Glutamatergic neuron (in vitro differentiated cells): Measurements from ENCODE around the gene PLCB4. TPM values are rescaled to one million over a fixed set of nuclear protein-coding genes. Genes with fewer than 3 reads are reported as not detected.

ENCODE experiments used
- DNase-seq: peaks from one replicate; pipeline ENCODE4 v3.0.0; 2022
- H3K27ac Mint-ChIP-seq: one replicate; pipeline ENCODE4 v1.8.0; 2020; ENCODE audit warnings: mild to moderate bottlenecking, mixed read lengths, inconsistent platforms; ENCODE audit not compliant: unreplicated experiment
- H3K27me3 Mint-ChIP-seq: one replicate; pipeline ENCODE4 v1.8.0; 2020; ENCODE audit warnings: mild to moderate bottlenecking, moderate library complexity, mixed read lengths, inconsistent platforms; ENCODE audit not compliant: unreplicated experiment
- H3K36me3 Mint-ChIP-seq: one replicate; pipeline ENCODE4 v1.8.0; 2020; ENCODE audit warnings: mild to moderate bottlenecking, mixed read lengths, inconsistent platforms; ENCODE audit not compliant: unreplicated experiment
- H3K4me1 Mint-ChIP-seq: one replicate; pipeline ENCODE4 v1.8.0; 2020; ENCODE audit warnings: mild to moderate bottlenecking, low read depth, mixed read lengths, inconsistent platforms; ENCODE audit not compliant: unreplicated experiment
- H3K4me3 Mint-ChIP-seq: one replicate; pipeline ENCODE4 v1.8.0; 2020; ENCODE audit warnings: mild to moderate bottlenecking, mixed read lengths, inconsistent platforms; ENCODE audit not compliant: unreplicated experiment
- H3K9me3 Mint-ChIP-seq: one replicate; pipeline ENCODE4 v1.8.0; 2020; ENCODE audit warnings: mild to moderate bottlenecking, moderate library complexity, mixed read lengths, inconsistent platforms; ENCODE audit not compliant: unreplicated experiment
- CTCF ChIP-seq: fragments of 200-600 bp; sonication (generic); IDR thresholded peaks from one replicate; pipeline ENCODE4 v1.5.0; 2021; ENCODE audit not compliant: partially characterized antibody, unreplicated experiment
- total RNA-seq: library from RNA; stranded (reverse); fragmentation: NEBNext Ultra II Directional; extraction: Animal tissue kit (Norgen Biotek cat#: 25700); gene quantifications from one replicate; pipeline ENCODE4 v1.2.1, GENCODE V29; 2021; ENCODE audit not compliant: unreplicated experiment

Gene PLCB4
- total RNA-seq, 1 donor from 2014 or later, result 28.9 TPM

- no peaks in the 10 kb centered on the region for H3K27me3 Mint-ChIP-seq
- H3K27ac Mint-ChIP-seq, result no peak overlapping the region
- H3K36me3 Mint-ChIP-seq, result no peaks in the 10 kb centered on the region
- H3K9me3 Mint-ChIP-seq, result no peaks in the 10 kb centered on the region
- TF ChIP-seq CTCF, result no peak
- no peak overlapping the region for H3K4me3 Mint-ChIP-seq
- no peaks in the 10 kb centered on the region for H3K4me1 Mint-ChIP-seq
- DNase-seq, result no peak
Observed at GRCh38 chr20:9398882-9399281, 330.0 kb downstream of the PLCB4 start.

- no peak overlapping the region for H3K27ac Mint-ChIP-seq
Observed at GRCh38 chr20:9399322-9399721, 330.4 kb downstream of the PLCB4 start.

GRCh38 chr20:9400171-9401025, 331.5 kb downstream of the PLCB4 start:
- Mint-ChIP-seq H3K27me3 (no peaks in the 10 kb centered on the region), H3K36me3 (no peaks in the 10 kb centered on the region), H3K9me3 (no peaks in the 10 kb centered on the region), H3K4me1 (no peaks in the 10 kb centered on the region), H3K27ac (no peak overlapping the region), H3K4me3 (no peak overlapping the region)
- DNase-seq, result no peak
- TF ChIP-seq CTCF, result no peak

More at GRCh38 chr20:9399322-9399721, 330.4 kb downstream of the PLCB4 start:
- Mint-ChIP-seq H3K4me3 (no peak overlapping the region), H3K9me3 (no peaks in the 10 kb centered on the region), H3K36me3 (no peaks in the 10 kb centered on the region), H3K27me3 (no peaks in the 10 kb centered on the region), H3K4me1 (no peaks in the 10 kb centered on the region)
- no peak for DNase-seq
- TF ChIP-seq CTCF, result no peak

GRCh38 chr20:9401371-9401770, 332.5 kb downstream of the PLCB4 start:
- Mint-ChIP-seq H3K9me3 (no peaks in the 10 kb centered on the region), H3K4me1 (no peaks in the 10 kb centered on the region), H3K4me3 (no peak overlapping the region), H3K36me3 (no peaks in the 10 kb centered on the region), H3K27ac (no peak overlapping the region), H3K27me3 (no peaks in the 10 kb centered on the region)
- no peak for DNase-seq
- no peak for TF ChIP-seq CTCF

- Mint-ChIP-seq H3K4me3 (no peak overlapping the region), H3K27ac (no peak overlapping the region), H3K27me3 (no peaks in the 10 kb centered on the region), H3K36me3 (no peaks in the 10 kb centered on the region), H3K4me1 (no peaks in the 10 kb centered on the region), H3K9me3 (no peaks in the 10 kb centered on the region)
- no peak for DNase-seq
- TF ChIP-seq CTCF, result no peak
Observed at GRCh38 chr20:9402141-9402540, 333.3 kb downstream of the PLCB4 start.
